Measurements from ENCODE around the gene ZNF653. TPM values are rescaled to one million over a fixed set of nuclear protein-coding genes. Genes with fewer than 3 reads are reported as not detected.

ZNF653 gene
- polyA plus RNA-seq, 2 of the 4 experiments (the other 2 are of a cell fraction) = 2.9 to 4.2 TPM

DNA sequence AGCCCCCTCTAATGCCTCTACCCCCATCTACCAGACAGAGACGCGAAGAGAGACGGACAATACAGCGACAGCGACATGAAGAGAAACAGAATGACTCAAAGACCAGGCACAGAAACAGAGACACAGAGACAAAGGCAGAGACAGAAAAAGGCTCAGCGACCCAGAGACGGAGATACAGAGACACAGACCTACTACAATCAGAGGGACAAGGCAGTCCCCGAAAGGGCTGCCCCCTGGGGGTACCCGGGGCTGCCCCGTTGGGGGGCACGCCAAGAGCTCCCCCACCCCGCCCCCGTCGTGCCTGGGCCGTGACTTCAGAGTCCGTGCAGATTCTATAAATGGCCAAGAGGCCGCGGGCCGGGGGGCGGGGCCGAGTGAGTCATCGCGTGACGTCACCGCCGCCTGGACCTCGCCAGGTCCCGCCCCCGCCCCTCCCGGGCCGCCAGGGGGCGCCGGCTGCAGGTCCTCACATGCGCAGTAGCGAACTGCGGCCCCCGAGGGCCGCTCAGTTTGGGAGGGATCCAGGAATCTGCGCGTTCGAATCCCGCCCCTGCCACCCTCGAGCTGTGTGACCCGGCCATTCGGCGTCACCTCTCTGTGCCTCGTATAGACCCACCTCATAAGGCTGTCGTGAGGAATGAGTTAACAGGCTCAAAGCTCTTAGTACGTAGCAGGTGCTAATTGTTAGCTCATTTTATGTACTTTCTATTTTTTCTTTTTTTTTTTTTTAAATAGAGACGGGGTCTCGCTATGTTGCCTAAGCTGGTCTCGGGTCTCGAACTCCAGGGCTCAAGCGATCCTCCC is 30.4 kb upstream of the ZNF653 start (continued):
- no peak for TF ChIP-seq PHF8 (IDR thresholded peaks at IDR 0.05; ENCODE audit: borderline replicate concordance, low read depth)

DNA sequence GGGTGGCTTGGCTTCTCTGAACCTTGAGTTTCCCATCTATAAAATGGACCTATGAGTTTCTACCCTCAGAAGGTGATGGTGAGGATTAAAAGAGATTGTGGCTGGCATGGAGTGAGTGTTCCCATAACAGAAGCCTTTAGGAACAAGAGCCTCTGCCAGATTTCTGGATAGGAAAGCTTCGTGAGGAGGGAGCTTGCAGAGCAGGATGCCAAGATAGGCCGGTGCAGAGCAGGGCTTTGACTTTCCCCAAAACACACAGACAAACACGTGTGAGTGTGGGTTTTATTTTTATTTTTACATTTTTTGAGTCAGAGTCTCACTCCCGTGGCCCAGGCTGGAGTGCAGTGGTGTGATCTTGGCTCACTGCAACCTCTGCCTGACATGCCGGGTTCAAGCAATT is 29.3 kb upstream of the ZNF653 start:
- POLR2A ChIA-PET = no interaction called here
- H3K4me2 ChIP-seq = no peak overlapping the region; the same call in 2 of the 3 replicates
- CTCF ChIA-PET = interaction anchor here (2.0 to 2.5 kb wide), 3 partner anchors 17 to 53 kb away, joined by 7 to 11 read pairs (median 9); partner anchors contain the start of gene ELOF1

DNA sequence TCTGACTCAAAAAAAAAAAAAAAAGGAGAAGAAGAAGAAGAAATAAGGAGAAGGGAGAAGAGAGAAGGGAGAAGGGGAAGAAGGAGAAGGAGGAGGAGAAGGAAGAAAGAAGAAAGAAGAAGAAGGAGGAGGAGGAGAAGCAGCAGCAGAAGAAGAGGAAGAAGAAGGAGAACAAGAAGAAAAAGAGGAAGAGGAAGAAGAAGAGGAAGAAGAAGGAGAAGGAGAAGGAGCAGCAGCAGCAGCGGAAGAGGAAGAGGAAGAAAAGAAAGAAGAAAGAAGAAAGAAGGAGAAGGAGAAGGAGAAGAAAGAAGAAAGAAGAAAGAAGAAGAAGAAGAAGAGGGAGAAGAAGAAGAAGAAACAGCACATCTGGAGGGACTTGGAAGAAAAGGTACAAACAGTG is 28.9 kb upstream of the ZNF653 start:
- Histone ChIP-seq H3K27ac (no peak overlapping the region), H3K4me1 (peaks cover 26% of the 10 kb centered on the region), H3K9me3 (no peaks in the 10 kb centered on the region), H3K4me3 (no peak overlapping the region), H3K4me2 (no peak overlapping the region)
- DNase-seq (ENCODE audit: low read depth in 1 of 2, low spot score in 1 of 2) = no peak
- POLR2A ChIA-PET = no interaction called here
- no peak for TF ChIP-seq HDAC2 (IDR thresholded peaks at IDR 0.05)
- no peak for TF ChIP-seq JUN (IDR thresholded peaks at IDR 0.05)
- TF ChIP-seq, protein P1, sequence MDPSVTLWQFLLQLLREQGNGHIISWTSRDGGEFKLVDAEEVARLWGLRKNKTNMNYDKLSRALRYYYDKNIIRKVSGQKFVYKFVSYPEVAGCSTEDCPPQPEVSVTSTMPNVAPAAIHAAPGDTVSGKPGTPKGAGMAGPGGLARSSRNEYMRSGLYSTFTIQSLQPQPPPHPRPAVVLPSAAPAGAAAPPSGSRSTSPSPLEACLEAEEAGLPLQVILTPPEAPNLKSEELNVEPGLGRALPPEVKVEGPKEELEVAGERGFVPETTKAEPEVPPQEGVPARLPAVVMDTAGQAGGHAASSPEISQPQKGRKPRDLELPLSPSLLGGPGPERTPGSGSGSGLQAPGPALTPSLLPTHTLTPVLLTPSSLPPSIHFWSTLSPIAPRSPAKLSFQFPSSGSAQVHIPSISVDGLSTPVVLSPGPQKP (IDR thresholded peaks at IDR 0.05; ENCODE audit: low read depth, low read length) = no peak
- TF ChIP-seq, protein P2, sequence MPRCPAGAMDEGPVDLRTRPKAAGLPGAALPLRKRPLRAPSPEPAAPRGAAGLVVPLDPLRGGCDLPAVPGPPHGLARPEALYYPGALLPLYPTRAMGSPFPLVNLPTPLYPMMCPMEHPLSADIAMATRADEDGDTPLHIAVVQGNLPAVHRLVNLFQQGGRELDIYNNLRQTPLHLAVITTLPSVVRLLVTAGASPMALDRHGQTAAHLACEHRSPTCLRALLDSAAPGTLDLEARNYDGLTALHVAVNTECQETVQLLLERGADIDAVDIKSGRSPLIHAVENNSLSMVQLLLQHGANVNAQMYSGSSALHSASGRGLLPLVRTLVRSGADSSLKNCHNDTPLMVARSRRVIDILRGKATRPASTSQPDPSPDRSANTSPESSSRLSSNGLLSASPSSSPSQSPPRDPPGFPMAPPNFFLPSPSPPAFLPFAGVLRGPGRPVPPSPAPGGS (IDR thresholded peaks at IDR 0.05) = no peak
- no peak for TF ChIP-seq RCOR1 (IDR thresholded peaks at IDR 0.05; ENCODE audit: low read depth, low read length)
- TF ChIP-seq, protein P3, sequence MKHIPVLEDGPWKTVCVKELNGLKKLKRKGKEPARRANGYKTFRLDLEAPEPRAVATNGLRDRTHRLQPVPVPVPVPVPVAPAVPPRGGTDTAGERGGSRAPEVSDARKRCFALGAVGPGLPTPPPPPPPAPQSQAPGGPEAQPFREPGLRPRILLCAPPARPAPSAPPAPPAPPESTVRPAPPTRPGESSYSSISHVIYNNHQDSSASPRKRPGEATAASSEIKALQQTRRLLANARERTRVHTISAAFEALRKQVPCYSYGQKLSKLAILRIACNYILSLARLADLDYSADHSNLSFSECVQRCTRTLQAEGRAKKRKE (CRISPR knock-in tag; IDR thresholded peaks at IDR 0.05; ENCODE audit: low read depth) = no peak
- TF ChIP-seq, protein P4, sequence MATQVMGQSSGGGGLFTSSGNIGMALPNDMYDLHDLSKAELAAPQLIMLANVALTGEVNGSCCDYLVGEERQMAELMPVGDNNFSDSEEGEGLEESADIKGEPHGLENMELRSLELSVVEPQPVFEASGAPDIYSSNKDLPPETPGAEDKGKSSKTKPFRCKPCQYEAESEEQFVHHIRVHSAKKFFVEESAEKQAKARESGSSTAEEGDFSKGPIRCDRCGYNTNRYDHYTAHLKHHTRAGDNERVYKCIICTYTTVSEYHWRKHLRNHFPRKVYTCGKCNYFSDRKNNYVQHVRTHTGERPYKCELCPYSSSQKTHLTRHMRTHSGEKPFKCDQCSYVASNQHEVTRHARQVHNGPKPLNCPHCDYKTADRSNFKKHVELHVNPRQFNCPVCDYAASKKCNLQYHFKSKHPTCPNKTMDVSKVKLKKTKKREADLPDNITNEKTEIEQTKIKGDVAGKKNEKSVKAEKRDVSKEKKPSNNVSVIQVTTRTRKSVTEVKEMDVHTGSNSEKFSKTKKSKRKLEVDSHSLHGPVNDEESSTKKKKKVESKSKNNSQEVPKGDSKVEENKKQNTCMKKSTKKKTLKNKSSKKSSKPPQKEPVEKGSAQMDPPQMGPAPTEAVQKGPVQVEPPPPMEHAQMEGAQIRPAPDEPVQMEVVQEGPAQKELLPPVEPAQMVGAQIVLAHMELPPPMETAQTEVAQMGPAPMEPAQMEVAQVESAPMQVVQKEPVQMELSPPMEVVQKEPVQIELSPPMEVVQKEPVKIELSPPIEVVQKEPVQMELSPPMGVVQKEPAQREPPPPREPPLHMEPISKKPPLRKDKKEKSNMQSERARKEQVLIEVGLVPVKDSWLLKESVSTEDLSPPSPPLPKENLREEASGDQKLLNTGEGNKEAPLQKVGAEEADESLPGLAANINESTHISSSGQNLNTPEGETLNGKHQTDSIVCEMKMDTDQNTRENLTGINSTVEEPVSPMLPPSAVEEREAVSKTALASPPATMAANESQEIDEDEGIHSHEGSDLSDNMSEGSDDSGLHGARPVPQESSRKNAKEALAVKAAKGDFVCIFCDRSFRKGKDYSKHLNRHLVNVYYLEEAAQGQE (IDR thresholded peaks at IDR 0.05) = no peak
- TF ChIP-seq CBX2 (IDR thresholded peaks at IDR 0.05; ENCODE audit: borderline replicate concordance, low read depth) = no peak
- TF ChIP-seq SREBF2 (IDR thresholded peaks at IDR 0.05) = no peak
- TF ChIP-seq, protein P5, sequence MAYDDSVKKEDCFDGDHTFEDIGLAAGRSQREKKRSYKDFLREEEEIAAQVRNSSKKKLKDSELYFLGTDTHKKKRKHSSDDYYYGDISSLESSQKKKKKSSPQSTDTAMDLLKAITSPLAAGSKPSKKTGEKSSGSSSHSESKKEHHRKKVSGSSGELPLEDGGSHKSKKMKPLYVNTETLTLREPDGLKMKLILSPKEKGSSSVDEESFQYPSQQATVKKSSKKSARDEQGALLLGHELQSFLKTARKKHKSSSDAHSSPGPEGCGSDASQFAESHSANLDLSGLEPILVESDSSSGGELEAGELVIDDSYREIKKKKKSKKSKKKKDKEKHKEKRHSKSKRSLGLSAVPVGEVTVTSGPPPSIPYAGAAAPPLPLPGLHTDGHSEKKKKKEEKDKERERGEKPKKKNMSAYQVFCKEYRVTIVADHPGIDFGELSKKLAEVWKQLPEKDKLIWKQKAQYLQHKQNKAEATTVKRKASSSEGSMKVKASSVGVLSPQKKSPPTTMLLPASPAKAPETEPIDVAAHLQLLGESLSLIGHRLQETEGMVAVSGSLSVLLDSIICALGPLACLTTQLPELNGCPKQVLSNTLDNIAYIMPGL (CRISPR knock-in tag; IDR thresholded peaks at IDR 0.05; ENCODE audit: borderline replicate concordance) = no peak
- TF ChIP-seq HEYL (CRISPR knock-in tag; IDR thresholded peaks at IDR 0.05) = no peak
- TF ChIP-seq MYC (IDR thresholded peaks at IDR 0.05; ENCODE audit: borderline replicate concordance, low read length) = no peak
- TF ChIP-seq, protein P6, sequence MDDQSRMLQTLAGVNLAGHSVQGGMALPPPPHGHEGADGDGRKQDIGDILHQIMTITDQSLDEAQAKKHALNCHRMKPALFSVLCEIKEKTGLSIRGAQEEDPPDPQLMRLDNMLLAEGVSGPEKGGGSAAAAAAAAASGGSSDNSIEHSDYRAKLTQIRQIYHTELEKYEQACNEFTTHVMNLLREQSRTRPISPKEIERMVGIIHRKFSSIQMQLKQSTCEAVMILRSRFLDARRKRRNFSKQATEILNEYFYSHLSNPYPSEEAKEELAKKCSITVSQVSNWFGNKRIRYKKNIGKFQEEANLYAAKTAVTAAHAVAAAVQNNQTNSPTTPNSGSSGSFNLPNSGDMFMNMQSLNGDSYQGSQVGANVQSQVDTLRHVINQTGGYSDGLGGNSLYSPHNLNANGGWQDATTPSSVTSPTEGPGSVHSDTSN (IDR thresholded peaks at IDR 0.05) = no peak
- TF ChIP-seq RFX5 (IDR thresholded peaks at IDR 0.05) = no peak
- TF ChIP-seq RNF2 (IDR thresholded peaks at IDR 0.05; ENCODE audit: borderline replicate concordance, low read depth) = no peak
- TF ChIP-seq RARB (CRISPR knock-in tag; IDR thresholded peaks at IDR 0.05) = no peak
- no peak for TF ChIP-seq ZSCAN20 (CRISPR knock-in tag; IDR thresholded peaks at IDR 0.05)
- TF ChIP-seq ZNF302 (CRISPR knock-in tag; IDR thresholded peaks at IDR 0.05) = no peak
- no peak for TF ChIP-seq PHF8 (IDR thresholded peaks at IDR 0.05; ENCODE audit: borderline replicate concordance, low read depth)
- TF ChIP-seq POLR2AphosphoS2 (conservative IDR thresholded peaks at IDR 0.05; ENCODE audit: low read length) = no peak
- CTCF ChIA-PET = interaction anchor here (1.1 to 2.5 kb wide), 2 partner anchors 24 to 151 kb away, joined by 3 to 11 read pairs; partner anchors contain the start of gene ELOF1
- WGBS (ENCODE audit: missing lambda C conversion rate) = 100% methylated on average over 1 of the region's 1 CpG
- ATAC-seq = no peak
- FAIRE-seq = no peak

More for the DNA sequence above, 29.3 kb upstream of the ZNF653 start:
- H3K9me3 ChIP-seq = no peaks in the 10 kb centered on the region
- H3K27ac ChIP-seq = no peak overlapping the region; a peak in 3 of 6 replicates
- WGBS (ENCODE audit: missing lambda C conversion rate) = 86% methylated on average over 5 of the region's 5 CpGs
- peaks cover 28% of the 10 kb centered on the region for H3K4me1 ChIP-seq
- no peak overlapping the region for H3K4me3 ChIP-seq
- FAIRE-seq = no peak
- TF ChIP-seq RARB (CRISPR knock-in tag; IDR thresholded peaks at IDR 0.05) (no peak), JUN (IDR thresholded peaks at IDR 0.05) (no peak), PHF8 (IDR thresholded peaks at IDR 0.05; ENCODE audit: borderline replicate concordance, low read depth) (no peak), TFCP2L1 (CRISPR knock-in tag; IDR thresholded peaks at IDR 0.05) (no peak)
- ATAC-seq = no peak
- DNase-seq (ENCODE audit: low read depth in 1 of 2, low spot score in 1 of 2) = no peak
